Kidney epithelial cell (primary cell): ENCODE measurements around the gene VDAC1. TPM values are rescaled to one million over a fixed set of nuclear protein-coding genes. Genes with fewer than 3 reads are reported as not detected.
"Not testable (repeated sequence)": the region's sequence is repeated elsewhere in the genome, so short reads cannot be mapped to it uniquely, and the experiment has no call there.

Experiments
- DNase-seq: peaks from one replicate; pipeline ENCODE4 v3.0.0-alpha.2; 2010; ENCODE audit warnings: low read depth
- H3K27me3 ChIP-seq: 2 replicates; pipeline ENCODE4 v1.6.0; 2011; ENCODE audit warnings: low read length; ENCODE audit not compliant: control insufficient read depth, insufficient read depth
- H3K36me3 ChIP-seq: 2 replicates; pipeline ENCODE4 v1.5.1; 2011; ENCODE audit warnings: low read length; ENCODE audit not compliant: control insufficient read depth, insufficient read depth
- H3K4me3 ChIP-seq: 2 replicates; pipeline ENCODE4 v1.5.1; 2011; ENCODE audit warnings: low read depth, mild to moderate bottlenecking, control low read depth, low read length
- total RNA-seq: library from RNA; depleted of rRNA; stranded (reverse); fragments of >200 nt; gene quantifications from 2 replicates; pipeline ENCODE4 v1.2.3, GENCODE V29; 2015
- TF ChIP-seq, protein P1 (sequence below): IDR thresholded peaks from 2 replicates; pipeline ENCODE4 v1.5.1; 2011; ENCODE audit warnings: mild to moderate bottlenecking, moderate library complexity, low read length, control low read depth, inconsistent platforms; ENCODE audit not compliant: insufficient read depth, poor library complexity, severe bottlenecking

The VDAC1 gene
- total RNA-seq, 1 donor from 2014 or later: 238 TPM

DNA sequence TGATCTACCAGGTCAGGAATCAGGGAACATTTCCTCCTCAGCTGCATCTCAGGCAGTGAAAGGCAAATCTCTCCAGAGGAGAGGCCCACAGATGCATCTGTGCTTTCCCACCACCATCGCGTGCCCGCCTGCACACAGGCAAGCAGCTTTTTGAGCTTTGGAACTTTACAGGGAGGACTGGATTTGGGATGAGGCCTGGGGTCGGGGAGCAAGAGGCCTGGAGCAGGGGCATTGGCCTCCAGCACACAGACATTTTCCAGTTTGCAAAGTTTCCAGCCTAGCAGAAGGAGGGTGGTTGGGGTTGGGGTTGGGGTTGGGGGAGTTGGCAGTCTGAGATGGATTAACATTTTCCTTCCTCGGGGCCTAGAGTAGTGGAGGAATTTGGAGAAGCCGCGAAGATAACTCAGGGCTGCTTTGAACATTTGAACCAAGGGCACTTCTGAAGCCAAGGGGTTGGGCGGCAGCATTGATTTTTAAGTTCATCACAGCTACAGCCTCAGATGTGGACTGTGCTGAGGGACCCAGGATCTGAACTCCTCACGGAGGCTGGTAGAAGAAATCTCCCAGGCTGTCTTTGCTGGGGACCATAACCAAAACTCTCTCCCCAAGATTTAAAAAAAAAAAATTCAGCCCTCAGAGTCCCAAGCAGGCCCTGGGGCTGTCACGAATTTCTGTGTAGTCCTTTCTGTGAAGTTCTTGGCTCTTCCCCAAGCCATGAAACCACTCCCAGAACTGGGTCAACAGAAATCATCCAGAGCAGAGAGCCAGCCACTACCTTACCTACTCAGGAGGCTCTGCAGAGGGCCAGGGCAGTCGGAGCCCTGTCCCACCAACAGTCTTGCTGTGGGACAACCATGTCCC lies 61.9 kb downstream of the VDAC1 start:
- no peak for DNase-seq
- TF ChIP-seq, protein P1, sequence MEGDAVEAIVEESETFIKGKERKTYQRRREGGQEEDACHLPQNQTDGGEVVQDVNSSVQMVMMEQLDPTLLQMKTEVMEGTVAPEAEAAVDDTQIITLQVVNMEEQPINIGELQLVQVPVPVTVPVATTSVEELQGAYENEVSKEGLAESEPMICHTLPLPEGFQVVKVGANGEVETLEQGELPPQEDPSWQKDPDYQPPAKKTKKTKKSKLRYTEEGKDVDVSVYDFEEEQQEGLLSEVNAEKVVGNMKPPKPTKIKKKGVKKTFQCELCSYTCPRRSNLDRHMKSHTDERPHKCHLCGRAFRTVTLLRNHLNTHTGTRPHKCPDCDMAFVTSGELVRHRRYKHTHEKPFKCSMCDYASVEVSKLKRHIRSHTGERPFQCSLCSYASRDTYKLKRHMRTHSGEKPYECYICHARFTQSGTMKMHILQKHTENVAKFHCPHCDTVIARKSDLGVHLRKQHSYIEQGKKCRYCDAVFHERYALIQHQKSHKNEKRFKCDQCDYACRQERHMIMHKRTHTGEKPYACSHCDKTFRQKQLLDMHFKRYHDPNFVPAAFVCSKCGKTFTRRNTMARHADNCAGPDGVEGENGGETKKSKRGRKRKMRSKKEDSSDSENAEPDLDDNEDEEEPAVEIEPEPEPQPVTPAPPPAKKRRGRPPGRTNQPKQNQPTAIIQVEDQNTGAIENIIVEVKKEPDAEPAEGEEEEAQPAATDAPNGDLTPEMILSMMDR: no peak

DNA sequence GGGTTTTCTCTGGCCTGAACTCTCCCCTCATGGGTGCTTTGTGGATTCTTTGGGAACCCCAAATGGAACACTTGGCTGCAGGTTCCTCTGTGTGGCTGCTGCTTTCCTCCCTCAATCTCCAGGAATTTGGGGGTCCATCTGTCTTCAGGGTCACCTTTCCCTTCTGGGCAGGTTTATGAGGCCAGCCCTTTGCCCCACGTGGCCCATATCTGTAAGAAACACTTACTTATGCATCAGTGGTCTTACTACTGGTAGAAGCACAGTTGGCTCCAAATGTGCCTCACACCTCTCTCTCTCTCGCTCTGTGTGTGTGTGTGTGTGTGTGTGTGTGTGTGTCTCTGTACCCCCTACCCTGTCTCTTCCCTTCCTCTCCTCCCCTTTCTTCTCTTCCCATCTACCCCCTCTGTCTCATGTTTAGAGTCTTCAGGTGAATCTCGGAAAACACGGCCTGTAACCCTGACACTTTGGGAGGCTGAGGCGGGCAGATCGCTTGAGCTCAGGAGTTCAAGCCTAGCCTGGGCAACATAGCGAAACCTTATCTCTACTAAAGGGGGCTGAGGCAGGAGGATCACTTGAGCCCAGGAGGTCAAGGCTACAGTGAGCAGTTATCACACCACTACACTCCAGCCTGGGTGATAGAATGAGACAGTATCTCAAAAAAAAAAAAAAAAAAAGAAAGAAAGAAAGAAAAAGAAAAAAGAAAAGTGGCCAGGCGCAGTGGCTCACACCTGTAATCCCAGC lies 63.1 kb downstream of the VDAC1 start:
- Histone ChIP-seq H3K27me3 (no peaks in the 10 kb centered on the region), H3K4me3 (no peak overlapping the region), H3K36me3 (no peaks in the 10 kb centered on the region)
- TF ChIP-seq, protein P1: no peak
- no peak for DNase-seq

More for the DNA sequence above, 61.9 kb downstream of the VDAC1 start:
- no peak overlapping the region for H3K4me3 ChIP-seq
- H3K36me3 ChIP-seq: no peaks in the 10 kb centered on the region
- H3K27me3 ChIP-seq: no peaks in the 10 kb centered on the region

DNA sequence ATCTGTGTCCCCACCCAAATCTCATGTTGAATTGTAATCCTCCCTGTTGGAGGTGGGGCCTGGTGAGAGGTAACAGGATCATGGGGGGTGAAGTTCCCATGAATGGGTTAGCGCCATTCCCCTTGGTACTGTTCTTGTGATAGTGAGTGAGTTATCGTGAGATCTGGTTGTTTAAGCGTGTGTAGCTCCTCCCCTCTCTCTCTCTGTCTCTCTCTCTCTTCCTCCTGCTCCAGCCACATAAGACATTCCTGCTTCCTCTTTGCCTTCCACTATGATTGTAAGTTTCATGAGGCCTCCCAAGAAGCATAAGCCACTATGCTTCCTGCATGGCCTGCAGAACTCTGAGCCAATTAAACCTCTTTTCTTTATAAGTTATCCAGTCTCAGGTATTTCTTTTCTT lies 65.1 kb downstream of the VDAC1 start:
- TF ChIP-seq, protein P1: no peak
- no peaks in the 10 kb centered on the region for H3K36me3 ChIP-seq
- no peaks in the 10 kb centered on the region for H3K27me3 ChIP-seq
- H3K4me3 ChIP-seq: no peak overlapping the region
- no peak for DNase-seq

DNA sequence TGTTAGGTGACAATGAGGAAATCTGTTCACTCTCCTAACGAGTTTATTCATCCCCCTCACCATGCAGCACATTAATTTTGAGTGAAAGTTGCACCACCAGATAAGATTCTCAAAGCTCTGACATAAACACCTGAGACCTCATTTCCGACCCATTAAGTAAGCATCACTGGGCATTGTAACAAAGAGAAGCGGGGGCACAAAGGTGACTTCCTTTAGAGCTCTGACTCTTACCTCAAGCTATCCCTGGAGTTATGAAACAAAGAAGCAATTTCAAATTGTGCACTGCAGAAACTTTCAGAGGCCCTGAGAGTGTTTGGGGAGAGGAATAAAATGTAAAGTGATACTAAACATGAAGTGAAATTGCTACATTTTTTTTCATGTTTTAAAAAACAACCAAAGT lies 65.8 kb downstream of the VDAC1 start:
- no peak for DNase-seq
- TF ChIP-seq, protein P1: no peak
- no peaks in the 10 kb centered on the region for H3K36me3 ChIP-seq
- H3K4me3 ChIP-seq: no peak overlapping the region
- H3K27me3 ChIP-seq: no peaks in the 10 kb centered on the region

DNA sequence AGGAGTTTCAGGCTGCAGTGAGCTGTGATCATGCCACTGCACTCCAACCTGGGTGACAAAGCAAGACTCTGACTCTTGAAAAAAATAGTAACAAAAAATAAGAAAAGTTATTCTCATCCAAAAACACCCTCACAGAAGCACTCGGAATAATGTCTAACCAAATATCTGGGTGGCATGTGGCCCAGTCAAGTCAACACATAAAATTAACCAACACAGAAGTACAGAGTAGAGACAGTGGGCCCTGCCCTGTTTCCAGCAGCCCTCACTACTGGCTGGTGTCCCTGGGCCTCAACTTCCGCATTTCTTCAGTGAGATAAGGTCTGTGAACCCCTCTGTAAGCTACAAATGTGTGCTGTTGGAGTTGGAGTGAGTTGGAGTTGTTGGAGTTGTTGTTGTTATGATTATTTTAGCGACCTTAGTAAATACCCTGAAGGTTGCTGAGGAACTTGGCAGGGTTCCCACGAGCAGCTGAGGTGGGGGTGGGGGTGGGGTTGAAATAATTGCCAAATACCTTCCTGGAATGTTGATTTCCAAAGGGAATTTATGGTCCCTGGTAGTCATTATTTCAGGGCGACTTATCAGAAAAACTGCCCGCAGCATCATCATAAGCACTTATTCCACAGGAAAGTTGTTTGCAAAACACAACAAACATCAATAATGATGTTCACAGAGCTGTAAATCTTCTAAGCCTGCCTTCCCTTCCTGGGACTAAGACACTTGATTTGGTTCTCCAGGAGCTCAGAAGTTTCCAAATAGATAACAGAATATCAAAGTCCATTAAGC lies 66.5 kb downstream of the VDAC1 start:
- H3K4me3 ChIP-seq: no peak overlapping the region
- TF ChIP-seq, protein P1: no peak
- no peak for DNase-seq
- H3K27me3 ChIP-seq: no peaks in the 10 kb centered on the region
- no peaks in the 10 kb centered on the region for H3K36me3 ChIP-seq

DNA sequence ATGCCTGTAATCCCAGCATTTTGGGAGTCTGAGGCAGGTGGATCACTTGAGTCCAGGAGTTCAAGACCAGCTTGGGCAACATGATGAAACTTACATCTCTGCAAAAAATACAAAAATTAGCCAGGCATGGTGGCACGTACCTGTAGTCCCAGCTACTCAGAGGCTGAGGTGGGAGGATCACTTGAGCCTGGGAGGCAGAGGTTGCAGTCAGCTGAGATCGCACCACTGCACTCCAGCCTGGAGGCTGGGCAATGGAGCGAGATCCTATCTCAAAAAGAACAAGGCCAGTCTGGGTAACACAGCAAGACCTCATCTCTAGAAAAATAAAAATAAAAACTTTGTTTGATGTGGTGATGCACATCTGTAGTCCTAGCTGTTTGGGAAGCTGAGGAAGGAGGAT lies 67.1 kb downstream of the VDAC1 start:
- not testable (repeated sequence) for H3K4me3 ChIP-seq, DNase-seq, H3K36me3 ChIP-seq, H3K27me3 ChIP-seq
